Type B pancreatic cell (in vitro differentiated cells): ENCODE results near the gene HNRNPAB. TPM values are rescaled to one million over a fixed set of nuclear protein-coding genes. Genes with fewer than 3 reads are reported as not detected.

Experiments used
- DNase-seq: peaks from one replicate; pipeline ENCODE4 v3.0.0; 2021; ENCODE audit warnings: mixed read lengths; ENCODE audit not compliant: unreplicated experiment; ENCODE audit errors: extremely low spot score
- H3K27ac Mint-ChIP-seq: 2 replicates; pipeline ENCODE4 v1.8.0; 2021; ENCODE audit warnings: mild to moderate bottlenecking, mixed read lengths
- H3K27me3 Mint-ChIP-seq: 2 replicates; pipeline ENCODE4 v1.8.0; 2021; ENCODE audit warnings: mixed read lengths
- H3K36me3 Mint-ChIP-seq: 2 replicates; pipeline ENCODE4 v1.8.0; 2021; ENCODE audit warnings: mixed read lengths
- H3K4me1 Mint-ChIP-seq: one replicate; pipeline ENCODE4 v1.8.0; 2021; ENCODE audit warnings: mixed read lengths; ENCODE audit not compliant: unreplicated experiment
- H3K4me3 Mint-ChIP-seq: 2 replicates; pipeline ENCODE4 v1.8.0; 2021; ENCODE audit warnings: mild to moderate bottlenecking, mixed read lengths
- H3K9me3 Mint-ChIP-seq: 2 replicates; pipeline ENCODE4 v1.8.0; 2021; ENCODE audit warnings: mixed read lengths
- CTCF ChIP-seq: fragments of 200-600 bp; sonication (generic); conservative IDR thresholded peaks from 2 replicates; pipeline ENCODE4 v1.5.0; 2021; ENCODE audit warnings: antibody characterized with exemption, mild to moderate bottlenecking
- total RNA-seq: library from RNA; stranded (reverse); gene quantifications from 2 replicates; pipeline ENCODE4 v1.2.1, GENCODE V29; 2021; ENCODE audit warnings: low replicate concordance

HNRNPAB gene
- total RNA-seq, 1 donor from 2014 or later = 245 TPM

GRCh38 chr5:178191661-178192060 lies 12.7 kb upstream of the HNRNPAB start:
- DNase-seq = no peak
- Mint-ChIP-seq H3K36me3 (no peaks in the 10 kb centered on the region), H3K27me3 (peaks cover 13% of the 10 kb centered on the region), H3K9me3 (no peaks in the 10 kb centered on the region), H3K4me1 (peaks cover 4% of the 10 kb centered on the region), H3K4me3 (no peak overlapping the region), H3K27ac (no peak overlapping the region)
- TF ChIP-seq CTCF = no peak

- TF ChIP-seq CTCF = no peak
- Mint-ChIP-seq H3K4me3 (no peak overlapping the region), H3K4me1 (peaks cover 4% of the 10 kb centered on the region), H3K27ac (no peak overlapping the region), H3K36me3 (no peaks in the 10 kb centered on the region), H3K27me3 (peaks cover 13% of the 10 kb centered on the region), H3K9me3 (no peaks in the 10 kb centered on the region)
- DNase-seq = no peak
Observed at GRCh38 chr5:178192244-178192643, 12.1 kb upstream of the HNRNPAB start.

GRCh38 chr5:178192787-178193186 lies 11.5 kb upstream of the HNRNPAB start:
- no peak for DNase-seq
- Mint-ChIP-seq H3K27me3 (peaks cover 13% of the 10 kb centered on the region), H3K4me3 (no peak overlapping the region), H3K9me3 (no peaks in the 10 kb centered on the region), H3K27ac (no peak overlapping the region), H3K36me3 (no peaks in the 10 kb centered on the region), H3K4me1 (peaks cover 4% of the 10 kb centered on the region)
- TF ChIP-seq CTCF = no peak

GRCh38 chr5:178193251-178193809 lies 11.0 kb upstream of the HNRNPAB start:
- Mint-ChIP-seq H3K36me3 (no peaks in the 10 kb centered on the region), H3K27ac (no peak overlapping the region), H3K9me3 (no peaks in the 10 kb centered on the region), H3K4me3 (no peak overlapping the region), H3K27me3 (peaks cover 13% of the 10 kb centered on the region), H3K4me1 (peaks cover 4% of the 10 kb centered on the region)
- DNase-seq = no peak
- TF ChIP-seq CTCF = no peak

- DNase-seq = no peak
- TF ChIP-seq CTCF = no peak
Observed at GRCh38 chr5:178194026-178194425, 10.3 kb upstream of the HNRNPAB start.

GRCh38 chr5:178196281-178196812 lies 8.0 kb upstream of the HNRNPAB start:
- DNase-seq = no peak
- H3K9me3 Mint-ChIP-seq = no peaks in the 10 kb centered on the region
- H3K27me3 Mint-ChIP-seq = peaks cover 13% of the 10 kb centered on the region
- H3K36me3 Mint-ChIP-seq = no peaks in the 10 kb centered on the region
- H3K4me3 Mint-ChIP-seq = no peak overlapping the region
- no peak for TF ChIP-seq CTCF
- peaks cover 4% of the 10 kb centered on the region for H3K4me1 Mint-ChIP-seq
- H3K27ac Mint-ChIP-seq = no peak overlapping the region

More at GRCh38 chr5:178194026-178194425, 10.3 kb upstream of the HNRNPAB start:
- no peaks in the 10 kb centered on the region for H3K9me3 Mint-ChIP-seq
- H3K27me3 Mint-ChIP-seq = peaks cover 13% of the 10 kb centered on the region
- H3K4me1 Mint-ChIP-seq = peaks cover 4% of the 10 kb centered on the region
- H3K27ac Mint-ChIP-seq = no peak overlapping the region
- no peak overlapping the region for H3K4me3 Mint-ChIP-seq
- no peaks in the 10 kb centered on the region for H3K36me3 Mint-ChIP-seq
